Measurements from ENCODE around the gene MAP4K5. TPM values are rescaled to one million over a fixed set of nuclear protein-coding genes. Genes with fewer than 3 reads are reported as not detected.

The MAP4K5 gene
- total and polyA plus RNA-seq, 2 of the 13 experiments (the other 11 are each of a cell fraction or from before 2014, with no cell fraction given) = 12.7 to 23.9 TPM

- TF ChIP-seq ZFP41 (CRISPR knock-in tag; IDR thresholded peaks at IDR 0.05; ENCODE audit: borderline replicate concordance) (no peak), PITX1 (CRISPR knock-in tag; IDR thresholded peaks at IDR 0.05) (0 out of 2 replicates have a peak, but pooled peaks have one; percentile 34), ZBTB21 (CRISPR knock-in tag; IDR thresholded peaks at IDR 0.05) (no peak), NAIF1 (CRISPR knock-in tag; IDR thresholded peaks at IDR 0.05; ENCODE audit: borderline replicate concordance) (no peak), NCOA2 (CRISPR knock-in tag; IDR thresholded peaks at IDR 0.05) (no peak), GATA4 (IDR thresholded peaks at IDR 0.05; ENCODE audit: borderline replicate concordance, low read depth) (no peak), ZFYVE20 (CRISPR knock-in tag; IDR thresholded peaks at IDR 0.05; ENCODE audit: borderline replicate concordance, low read depth) (0 out of 2 replicates have a peak, but pooled peaks have one; percentile 43), GABPB1 (CRISPR knock-in tag; IDR thresholded peaks at IDR 0.05) (peak; percentile 46; the same call in 1 of the 2 replicates), IRF2 (CRISPR knock-in tag; IDR thresholded peaks at IDR 0.05) (no peak), ZBTB40 (IDR thresholded peaks at IDR 0.05) (no peak), ZBTB40 (CRISPR knock-in tag; IDR thresholded peaks at IDR 0.05) (0 out of 2 replicates have a peak, but pooled peaks have one; percentile 36), ZNF567 (CRISPR knock-in tag; IDR thresholded peaks at IDR 0.05; ENCODE audit: borderline replicate concordance) (no peak), ZBTB2 (CRISPR knock-in tag; IDR thresholded peaks at IDR 0.05; ENCODE audit: low read depth) (no peak), ZNF501 (CRISPR knock-in tag; IDR thresholded peaks at IDR 0.05) (0 out of 2 replicates have a peak, but pooled peaks have one; percentile 10), TBX2 (CRISPR knock-in tag; IDR thresholded peaks at IDR 0.05; ENCODE audit: borderline replicate concordance) (no peak), MATR3 (CRISPR knock-in tag; IDR thresholded peaks at IDR 0.05) (no peak), ZBTB44 (CRISPR knock-in tag; IDR thresholded peaks at IDR 0.05) (no peak)
Measured at GRCh38 chr14:50531595-50532501, 521 bp downstream of the MAP4K5 start (continued).
